ENCODE data around the gene LYVE1.

LYVE1 gene

DNA sequence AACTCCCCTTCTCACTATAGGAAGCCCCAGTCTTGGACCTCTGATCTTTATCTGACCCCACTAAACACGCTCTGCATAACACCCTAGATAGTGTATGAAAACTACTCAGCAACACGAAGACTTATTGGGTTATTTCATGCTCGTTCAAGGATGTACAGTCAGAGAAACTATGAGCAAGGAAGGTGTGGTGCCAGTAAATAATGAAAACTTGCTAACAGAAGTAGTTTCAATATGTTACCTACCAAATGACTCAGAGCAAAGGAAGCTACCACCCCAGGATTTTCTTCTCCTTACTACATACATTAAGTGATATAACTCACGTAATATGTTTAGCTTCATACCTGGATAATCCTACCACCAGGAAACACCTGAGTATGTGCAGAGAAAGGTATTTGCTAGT is 25.9 kb upstream of the LYVE1 start:
- in situ Hi-C loops (cut with MboI; ENCODE audit: low sequenced_read_pairs, unreplicated experiment), result no loop called here
- no peak for DNase-seq (ENCODE audit: low spot score)
- TF ChIP-seq, protein P1, sequence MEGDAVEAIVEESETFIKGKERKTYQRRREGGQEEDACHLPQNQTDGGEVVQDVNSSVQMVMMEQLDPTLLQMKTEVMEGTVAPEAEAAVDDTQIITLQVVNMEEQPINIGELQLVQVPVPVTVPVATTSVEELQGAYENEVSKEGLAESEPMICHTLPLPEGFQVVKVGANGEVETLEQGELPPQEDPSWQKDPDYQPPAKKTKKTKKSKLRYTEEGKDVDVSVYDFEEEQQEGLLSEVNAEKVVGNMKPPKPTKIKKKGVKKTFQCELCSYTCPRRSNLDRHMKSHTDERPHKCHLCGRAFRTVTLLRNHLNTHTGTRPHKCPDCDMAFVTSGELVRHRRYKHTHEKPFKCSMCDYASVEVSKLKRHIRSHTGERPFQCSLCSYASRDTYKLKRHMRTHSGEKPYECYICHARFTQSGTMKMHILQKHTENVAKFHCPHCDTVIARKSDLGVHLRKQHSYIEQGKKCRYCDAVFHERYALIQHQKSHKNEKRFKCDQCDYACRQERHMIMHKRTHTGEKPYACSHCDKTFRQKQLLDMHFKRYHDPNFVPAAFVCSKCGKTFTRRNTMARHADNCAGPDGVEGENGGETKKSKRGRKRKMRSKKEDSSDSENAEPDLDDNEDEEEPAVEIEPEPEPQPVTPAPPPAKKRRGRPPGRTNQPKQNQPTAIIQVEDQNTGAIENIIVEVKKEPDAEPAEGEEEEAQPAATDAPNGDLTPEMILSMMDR (IDR thresholded peaks at IDR 0.05; ENCODE audit: borderline replicate concordance, control extremely low read depth, extremely low read depth, insufficient read depth, missing control alignments), result no peak

DNA sequence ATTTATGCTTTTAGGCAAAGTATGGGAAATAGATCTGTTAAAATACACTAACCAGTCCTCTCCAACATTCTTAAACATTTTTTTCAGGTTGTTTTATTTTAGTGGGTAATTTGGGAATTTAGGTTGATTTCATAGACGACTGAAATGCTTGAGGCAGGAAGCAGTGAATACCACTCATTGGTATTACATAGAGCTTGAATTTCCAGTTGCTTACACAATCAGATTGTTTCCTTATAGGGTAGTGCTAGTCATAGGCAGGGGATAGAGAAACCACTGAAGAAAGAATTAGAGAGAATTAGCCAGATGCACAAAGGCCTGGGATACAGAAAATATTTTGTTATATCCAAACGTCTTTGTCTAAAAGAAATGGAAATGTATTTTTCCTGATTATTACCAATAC is 23.9 kb upstream of the LYVE1 start:
- TF ChIP-seq, protein P1 (IDR thresholded peaks at IDR 0.05; ENCODE audit: borderline replicate concordance, control extremely low read depth, extremely low read depth, insufficient read depth, missing control alignments), result no peak
- no peak for DNase-seq (ENCODE audit: low spot score)
- in situ Hi-C loops (cut with MboI; ENCODE audit: low sequenced_read_pairs, unreplicated experiment), result no loop called here

DNA sequence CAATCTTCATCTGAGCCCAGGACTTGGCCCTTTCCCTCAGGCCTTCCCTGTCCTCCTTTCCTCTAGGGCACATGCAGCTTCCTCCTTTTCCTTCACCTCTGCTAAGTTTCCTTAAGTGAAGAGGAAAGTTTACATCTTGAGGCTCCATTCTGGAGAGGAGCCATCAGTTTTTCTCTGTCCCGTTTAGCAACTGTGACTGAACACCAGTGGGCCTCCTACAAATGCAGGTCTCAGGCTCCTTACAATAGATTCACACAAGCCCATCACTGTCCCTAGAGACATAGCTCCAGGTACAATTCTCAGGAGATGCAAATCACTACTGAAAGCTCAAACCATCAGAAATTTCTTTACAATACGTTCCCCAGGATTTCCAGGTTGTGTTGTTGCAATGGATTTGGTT is 23.3 kb upstream of the LYVE1 start:
- no peak for DNase-seq (ENCODE audit: low spot score)
- TF ChIP-seq, protein P1 (IDR thresholded peaks at IDR 0.05; ENCODE audit: borderline replicate concordance, control extremely low read depth, extremely low read depth, insufficient read depth, missing control alignments), result no peak
- in situ Hi-C loops (cut with MboI; ENCODE audit: low sequenced_read_pairs, unreplicated experiment), result no loop called here

DNA sequence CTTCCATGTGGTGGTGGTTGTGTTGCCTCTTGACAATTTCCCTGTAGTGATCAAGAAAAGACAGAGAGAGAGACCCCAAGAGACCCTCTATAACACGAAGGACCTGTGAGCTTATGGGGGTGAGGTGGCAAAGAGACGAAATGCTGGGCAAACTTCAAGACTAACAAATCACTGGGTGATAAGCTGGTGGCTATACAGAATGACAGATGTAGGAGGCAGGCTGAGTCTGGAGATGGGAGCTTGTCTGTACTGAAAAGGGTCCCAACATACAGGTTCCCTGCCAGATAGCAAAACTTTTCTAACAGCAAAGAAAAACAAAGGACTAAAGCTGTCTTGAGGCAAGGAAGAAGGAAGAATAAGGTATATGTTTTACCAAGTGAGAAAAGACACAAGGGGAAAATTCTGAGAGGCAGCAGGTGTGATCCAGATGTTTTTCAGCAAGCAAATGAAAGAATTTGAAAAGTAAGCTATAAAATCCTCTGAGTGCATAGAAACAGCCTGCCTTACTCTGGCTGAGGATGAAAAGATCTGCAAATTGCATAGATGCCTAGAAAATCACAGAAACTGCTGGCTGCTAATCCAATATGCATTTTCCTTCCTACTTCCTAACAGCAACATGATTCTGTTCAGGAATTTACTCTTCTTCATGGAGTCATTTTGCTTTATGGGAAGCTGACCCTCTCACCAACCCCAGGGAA is 21.9 kb upstream of the LYVE1 start:
- DNase-seq (ENCODE audit: low spot score), result no peak
- in situ Hi-C loops (cut with MboI; ENCODE audit: low sequenced_read_pairs, unreplicated experiment), result no loop called here
- TF ChIP-seq, protein P1 (IDR thresholded peaks at IDR 0.05; ENCODE audit: borderline replicate concordance, control extremely low read depth, extremely low read depth, insufficient read depth, missing control alignments), result no peak

DNA sequence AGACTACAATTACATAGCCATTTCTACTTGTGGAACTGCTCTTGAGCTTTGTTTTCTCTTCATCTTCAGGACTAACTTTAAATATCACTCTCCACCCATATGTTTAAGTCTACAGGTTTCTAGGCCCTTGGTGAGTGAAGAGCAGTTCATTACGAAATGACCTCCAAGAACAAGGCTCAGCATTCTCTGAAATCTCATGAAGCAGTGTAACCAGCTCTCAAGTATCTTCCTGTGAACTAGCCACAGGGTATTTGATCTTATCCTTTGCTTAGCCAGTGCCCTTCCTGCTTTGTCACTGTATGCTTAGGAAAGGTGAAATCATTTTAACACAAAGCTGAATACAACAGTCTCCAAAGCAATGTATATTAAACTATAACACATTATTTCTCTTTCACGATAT is 20.4 kb upstream of the LYVE1 start:
- TF ChIP-seq, protein P1 (IDR thresholded peaks at IDR 0.05; ENCODE audit: borderline replicate concordance, control extremely low read depth, extremely low read depth, insufficient read depth, missing control alignments), result no peak
- in situ Hi-C loops (cut with MboI; ENCODE audit: low sequenced_read_pairs, unreplicated experiment), result no loop called here
- no peak for DNase-seq (ENCODE audit: low spot score)

DNA sequence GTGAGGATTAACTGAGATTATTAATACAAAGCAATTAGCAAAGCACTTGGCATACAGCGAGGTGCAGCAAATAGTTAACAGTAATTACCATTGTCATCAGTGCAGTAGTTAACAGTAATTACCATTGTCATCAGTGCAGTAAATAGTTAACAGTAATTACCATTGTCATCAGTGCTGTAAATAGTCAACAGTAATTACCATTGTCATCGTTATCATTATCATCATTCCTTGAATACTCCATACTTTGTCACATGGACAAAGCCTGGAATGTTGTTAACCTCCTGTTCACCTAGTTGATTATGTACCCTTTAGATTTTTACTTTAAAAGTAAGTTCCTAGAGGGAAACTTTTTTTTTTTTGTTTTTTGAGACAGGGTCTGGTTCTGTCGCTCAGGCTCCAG is 19.5 kb upstream of the LYVE1 start:
- DNase-seq (ENCODE audit: low spot score), result no peak
- TF ChIP-seq, protein P1 (IDR thresholded peaks at IDR 0.05; ENCODE audit: borderline replicate concordance, control extremely low read depth, extremely low read depth, insufficient read depth, missing control alignments), result no peak
- in situ Hi-C loops (cut with MboI; ENCODE audit: low sequenced_read_pairs, unreplicated experiment), result no loop called here

Data from GM13976 (cell line).